MG63 (cell line): Measurements from ENCODE around the gene TMPRSS7. TPM values are rescaled to one million over a fixed set of nuclear protein-coding genes. Genes with fewer than 3 reads are reported as not detected.

Experiments used
- DNase-seq: peaks from one replicate; pipeline ENCODE4 v3.0.0-alpha.2; 2020
- H3K27me3 ChIP-seq: fragments of 250-450 bp; sonication (Bioruptor Pico); 2 replicates; pipeline ENCODE4 v1.5.1; 2020; ENCODE audit warnings: mild to moderate bottlenecking, moderate library complexity
- H3K36me3 ChIP-seq: fragments of 250-450 bp; sonication (Bioruptor Pico); 2 replicates; pipeline ENCODE4 v1.5.1; 2020; ENCODE audit warnings: mild to moderate bottlenecking, moderate library complexity
- H3K4me3 ChIP-seq: fragments of 250-450 bp; sonication (Bioruptor Pico); 2 replicates; pipeline ENCODE4 v1.5.1; 2020; ENCODE audit warnings: mild to moderate bottlenecking, moderate library complexity
- H3K9me3 ChIP-seq: fragments of 250-450 bp; sonication (Bioruptor Pico); 2 replicates; pipeline ENCODE4 v1.5.1; 2020; ENCODE audit warnings: mild to moderate bottlenecking, moderate library complexity
- total RNA-seq: library from RNA; depleted of rRNA; stranded (reverse); fragments of >200 nt; shearing (Covaris generic); gene quantifications from 2 replicates; pipeline ENCODE4 v1.2.3, GENCODE V29; 2014; ENCODE audit warnings: low replicate concordance; rRNA removed

TMPRSS7 gene
- total RNA-seq, result not detected in 2 replicates

- H3K9me3 ChIP-seq, result no peaks in the 10 kb centered on the region
- H3K36me3 ChIP-seq, result no peaks in the 10 kb centered on the region
- no peak within 1 kb of the TSS for H3K4me3 ChIP-seq
- H3K27me3 ChIP-seq, result no peaks in the 10 kb centered on the region
- DNase-seq, result no peak
Measured at GRCh38 chr3:112034436-112034835, at the start of gene TMPRSS7. Gene TMPRSS7 (plus strand): TSS chr3:112034736. CDS start chr3:112034846, 110 bp downstream.

- Histone ChIP-seq H3K27me3 (no peaks in the 10 kb centered on the region), H3K4me3 (no peak overlapping the region), H3K36me3 (peaks cover 46% of the 10 kb centered on the region), H3K9me3 (no peaks in the 10 kb centered on the region)
- DNase-seq, result no peak
Measured at GRCh38 chr3:111986800-111987199, 47.7 kb upstream of the TMPRSS7 start.

- no peak for DNase-seq
- H3K27me3 ChIP-seq, result no peaks in the 10 kb centered on the region
- peaks cover 40% of the 10 kb centered on the region for H3K36me3 ChIP-seq
- no peaks in the 10 kb centered on the region for H3K9me3 ChIP-seq
- H3K4me3 ChIP-seq, result no peak overlapping the region
Measured at GRCh38 chr3:111989061-111989678, 45.4 kb upstream of the TMPRSS7 start.

- Histone ChIP-seq H3K36me3 (peaks cover 20% of the 10 kb centered on the region), H3K9me3 (no peaks in the 10 kb centered on the region), H3K4me3 (no peak overlapping the region), H3K27me3 (no peaks in the 10 kb centered on the region)
- DNase-seq, result no peak
Measured at GRCh38 chr3:111993038-111993437, 41.5 kb upstream of the TMPRSS7 start.

- H3K4me3 ChIP-seq, result no peak within 1 kb of the TSS
- H3K9me3 ChIP-seq, result no peaks in the 10 kb centered on the region
- no peaks in the 10 kb centered on the region for H3K27me3 ChIP-seq
- no peak for DNase-seq
- no peaks in the 10 kb centered on the region for H3K36me3 ChIP-seq
Measured at GRCh38 chr3:111998636-111999483, 35.7 kb upstream of the TMPRSS7 start, which contains the start of gene TAGLN3. Gene TAGLN3 (plus strand): TSS chr3:111998922. CDS start chr3:111999423, 501 bp downstream.

GRCh38 chr3:111999484-112000324, 34.8 kb upstream of the TMPRSS7 start:
- Histone ChIP-seq H3K9me3 (no peaks in the 10 kb centered on the region), H3K36me3 (no peaks in the 10 kb centered on the region), H3K4me3 (no peak overlapping the region), H3K27me3 (no peaks in the 10 kb centered on the region)
- DNase-seq, result no peak

- no peak overlapping the region for H3K4me3 ChIP-seq
- H3K36me3 ChIP-seq, result no peaks in the 10 kb centered on the region
- H3K9me3 ChIP-seq, result no peaks in the 10 kb centered on the region
- DNase-seq, result no peak
- H3K27me3 ChIP-seq, result no peaks in the 10 kb centered on the region
Measured at GRCh38 chr3:112000367-112000771, 34.2 kb upstream of the TMPRSS7 start.

- Histone ChIP-seq H3K36me3 (no peaks in the 10 kb centered on the region), H3K27me3 (no peaks in the 10 kb centered on the region), H3K4me3 (no peak overlapping the region), H3K9me3 (no peaks in the 10 kb centered on the region)
- DNase-seq, result no peak
Measured at GRCh38 chr3:112000966-112001365, 33.6 kb upstream of the TMPRSS7 start.

GRCh38 chr3:112001526-112001925, 33.0 kb upstream of the TMPRSS7 start:
- Histone ChIP-seq H3K9me3 (no peaks in the 10 kb centered on the region), H3K4me3 (no peak overlapping the region), H3K36me3 (no peaks in the 10 kb centered on the region), H3K27me3 (no peaks in the 10 kb centered on the region)
- DNase-seq, result no peak

- peak; percentile 70 for DNase-seq
- H3K4me3 ChIP-seq, result no peak overlapping the region
- H3K36me3 ChIP-seq, result no peaks in the 10 kb centered on the region
- no peaks in the 10 kb centered on the region for H3K27me3 ChIP-seq
- no peaks in the 10 kb centered on the region for H3K9me3 ChIP-seq
Measured at GRCh38 chr3:112002096-112002971, 32.2 kb upstream of the TMPRSS7 start.

- Histone ChIP-seq H3K27me3 (no peaks in the 10 kb centered on the region), H3K36me3 (no peaks in the 10 kb centered on the region), H3K9me3 (no peaks in the 10 kb centered on the region), H3K4me3 (no peak overlapping the region)
- DNase-seq, result no peak
Measured at GRCh38 chr3:112003321-112004080, 31.0 kb upstream of the TMPRSS7 start.

- DNase-seq, result no peak
- H3K9me3 ChIP-seq, result no peaks in the 10 kb centered on the region
- no peak overlapping the region for H3K4me3 ChIP-seq
- no peaks in the 10 kb centered on the region for H3K27me3 ChIP-seq
- no peaks in the 10 kb centered on the region for H3K36me3 ChIP-seq
Measured at GRCh38 chr3:112004187-112004586, 30.3 kb upstream of the TMPRSS7 start.

- Histone ChIP-seq H3K4me3 (no peak overlapping the region), H3K36me3 (no peaks in the 10 kb centered on the region), H3K9me3 (no peaks in the 10 kb centered on the region), H3K27me3 (no peaks in the 10 kb centered on the region)
- DNase-seq, result no peak
Measured at GRCh38 chr3:112004669-112005068, 29.9 kb upstream of the TMPRSS7 start.

- Histone ChIP-seq H3K36me3 (no peaks in the 10 kb centered on the region), H3K4me3 (no peak overlapping the region), H3K9me3 (no peaks in the 10 kb centered on the region), H3K27me3 (no peaks in the 10 kb centered on the region)
- DNase-seq, result no peak
Measured at GRCh38 chr3:112005091-112005672, 29.4 kb upstream of the TMPRSS7 start.

GRCh38 chr3:112007633-112008032, 26.9 kb upstream of the TMPRSS7 start:
- no peak overlapping the region for H3K4me3 ChIP-seq
- no peak for DNase-seq
- H3K27me3 ChIP-seq, result no peaks in the 10 kb centered on the region
- 0 out of 2 replicates have a peak, but pooled peaks cover 2% of the 10 kb centered on the region for H3K9me3 ChIP-seq
- no peaks in the 10 kb centered on the region for H3K36me3 ChIP-seq
